ENCODE data around the gene C6orf141.

DNA sequence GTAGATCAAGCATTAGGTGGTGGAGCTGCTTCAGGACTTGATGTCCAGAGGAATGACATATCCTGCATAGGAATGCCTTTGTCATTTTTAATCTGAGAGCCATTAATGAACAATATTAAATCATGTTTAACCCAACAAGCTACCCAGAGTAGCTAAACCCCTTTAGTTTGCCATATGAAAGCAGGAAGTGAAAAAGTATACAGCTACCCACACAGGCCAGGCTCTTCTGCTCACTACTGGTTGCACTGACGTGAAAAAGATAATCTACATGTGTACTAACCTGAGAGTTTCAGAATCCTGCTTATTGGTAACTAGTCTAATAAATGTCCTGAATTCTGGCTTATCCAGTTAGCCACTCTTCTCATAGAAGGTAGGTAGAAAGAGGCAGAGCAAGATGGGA lies 30.8 kb upstream of the C6orf141 start:
- TF ChIP-seq WIZ (CRISPR knock-in tag; IDR thresholded peaks at IDR 0.05) (no peak), KDM5A (IDR thresholded peaks at IDR 0.05; ENCODE audit: borderline replicate concordance, low read length) (no peak), POLR2A (IDR thresholded peaks at IDR 0.05; ENCODE audit: insufficient read depth in 1 of 2, low read depth in 2 of 2, low read length in 2 of 2) (no peak), ZNF253 (CRISPR knock-in tag; IDR thresholded peaks at IDR 0.05; ENCODE audit: borderline replicate concordance) (no peak)

Measured in HepG2 (cell line).